ENCODE measurements around the gene CDH4. TPM values are rescaled to one million over a fixed set of nuclear protein-coding genes. Genes with fewer than 3 reads are reported as not detected.

Gene CDH4
- total RNA-seq, 1 experiment from 2014 or later, result not detected

GRCh38 chr20:61529354-61529753 is 277.3 kb downstream of the CDH4 start:
- DNase-seq, result no peak
- Mint-ChIP-seq H3K27ac (ENCODE audit: unreplicated experiment) (no peak overlapping the region), H3K4me3 (ENCODE audit: unreplicated experiment) (no peak overlapping the region), H3K36me3 (ENCODE audit: insufficient read depth, unreplicated experiment) (no peaks in the 10 kb centered on the region), H3K27me3 (ENCODE audit: insufficient read depth, unreplicated experiment) (peaks cover 40% of the 10 kb centered on the region), H3K4me1 (ENCODE audit: low read depth, unreplicated experiment) (no peaks in the 10 kb centered on the region), H3K9me3 (ENCODE audit: unreplicated experiment) (no peaks in the 10 kb centered on the region)
- no TSS peak for BruUV-seq (replicated peaks)
- Histone ChIP-seq H3K4me3 (ENCODE audit: low read depth, low read length) (no peak overlapping the region), H3K27me3 (replicated peaks; ENCODE audit: control insufficient read depth, insufficient read depth, low read length) (no peaks in the 10 kb centered on the region), H3K36me3 (ENCODE audit: control insufficient read depth, insufficient read depth, low read length) (no peaks in the 10 kb centered on the region), H3K9me3 (no peaks in the 10 kb centered on the region), H3K4me1 (no peaks in the 10 kb centered on the region)
- TF ChIP-seq CTCF (IDR thresholded peaks at IDR 0.05; ENCODE audit: insufficient read depth in 1 of 2, low read depth in 1 of 2, low read length in 1 of 2, severe bottlenecking in 1 of 2, unreplicated experiment in 1 of 2), result no peak
- ChIA-PET POLR2A (no interaction called here), CTCF (no interaction called here)
- intact Hi-C loops (cut with micrococcal nuclease; ENCODE audit: unreplicated experiment), result no loop called here

GRCh38 chr20:61531553-61532345 is 279.7 kb downstream of the CDH4 start:
- Histone ChIP-seq H3K4me1 (no peaks in the 10 kb centered on the region), H3K9me3 (no peaks in the 10 kb centered on the region), H3K27me3 (replicated peaks; ENCODE audit: control insufficient read depth, insufficient read depth, low read length) (no peaks in the 10 kb centered on the region), H3K4me3 (ENCODE audit: low read depth, low read length) (no peak overlapping the region), H3K36me3 (ENCODE audit: control insufficient read depth, insufficient read depth, low read length) (no peaks in the 10 kb centered on the region)
- Mint-ChIP-seq H3K27ac (ENCODE audit: unreplicated experiment) (no peak overlapping the region), H3K9me3 (ENCODE audit: unreplicated experiment) (no peaks in the 10 kb centered on the region), H3K27me3 (ENCODE audit: insufficient read depth, unreplicated experiment) (peaks cover 40% of the 10 kb centered on the region), H3K36me3 (ENCODE audit: insufficient read depth, unreplicated experiment) (no peaks in the 10 kb centered on the region), H3K4me1 (ENCODE audit: low read depth, unreplicated experiment) (no peaks in the 10 kb centered on the region), H3K4me3 (ENCODE audit: unreplicated experiment) (no peak overlapping the region)
- no peak for DNase-seq
- TF ChIP-seq CTCF (IDR thresholded peaks at IDR 0.05; ENCODE audit: insufficient read depth in 1 of 2, low read depth in 1 of 2, low read length in 1 of 2, severe bottlenecking in 1 of 2, unreplicated experiment in 1 of 2), result no peak
- no TSS peak for BruUV-seq (replicated peaks)
- intact Hi-C loops (cut with micrococcal nuclease; ENCODE audit: unreplicated experiment), result no loop called here
- ChIA-PET POLR2A (no interaction called here), CTCF (no interaction called here)

GRCh38 chr20:61532736-61533135 is 280.7 kb downstream of the CDH4 start:
- BruUV-seq (replicated peaks), result no TSS peak
- Histone ChIP-seq H3K9me3 (no peaks in the 10 kb centered on the region), H3K27me3 (replicated peaks; ENCODE audit: control insufficient read depth, insufficient read depth, low read length) (no peaks in the 10 kb centered on the region), H3K4me3 (ENCODE audit: low read depth, low read length) (no peak overlapping the region), H3K4me1 (no peaks in the 10 kb centered on the region), H3K36me3 (ENCODE audit: control insufficient read depth, insufficient read depth, low read length) (no peaks in the 10 kb centered on the region)
- ChIA-PET CTCF (no interaction called here), POLR2A (no interaction called here)
- intact Hi-C loops (cut with micrococcal nuclease; ENCODE audit: unreplicated experiment), result no loop called here
- no peak for DNase-seq
- no peak overlapping the region for H3K27ac Mint-ChIP-seq (ENCODE audit: unreplicated experiment)
- no peak for TF ChIP-seq CTCF (IDR thresholded peaks at IDR 0.05; ENCODE audit: insufficient read depth in 1 of 2, low read depth in 1 of 2, low read length in 1 of 2, severe bottlenecking in 1 of 2, unreplicated experiment in 1 of 2)
- H3K36me3 Mint-ChIP-seq (ENCODE audit: insufficient read depth, unreplicated experiment), result no peaks in the 10 kb centered on the region
- H3K4me1 Mint-ChIP-seq (ENCODE audit: low read depth, unreplicated experiment), result no peaks in the 10 kb centered on the region
- peaks cover 41% of the 10 kb centered on the region for H3K27me3 Mint-ChIP-seq (ENCODE audit: insufficient read depth, unreplicated experiment)
- no peaks in the 10 kb centered on the region for H3K9me3 Mint-ChIP-seq (ENCODE audit: unreplicated experiment)
- no peak overlapping the region for H3K4me3 Mint-ChIP-seq (ENCODE audit: unreplicated experiment)
